Measurements from ENCODE around the gene SOX6. TPM values are rescaled to one million over a fixed set of nuclear protein-coding genes. Genes with fewer than 3 reads are reported as not detected.

The SOX6 gene
- total and polyA plus RNA-seq, 4 donors: under 0.01 to 11.8 (median 4.8) TPM

GRCh38 chr11:16095756-16096155 lies 260.6 kb downstream of the SOX6 start:
- DNase-seq (no peak), ATAC-seq (ENCODE audit: low FRiP score) (no peak)
- H3K36me3 ChIP-seq (ENCODE audit: control insufficient read depth in 1 of 2, insufficient read depth in 2 of 2, low read length in 1 of 2): no peaks in the 10 kb centered on the region
- no peaks in the 10 kb centered on the region for H3K27me3 ChIP-seq (ENCODE audit: control insufficient read depth in 1 of 2, insufficient read depth in 2 of 2, low read length in 1 of 2)
- H3K4me3 ChIP-seq (ENCODE audit: low read length in 2 of 2): no peak overlapping the region
- H3K9me3 ChIP-seq (ENCODE audit: control insufficient read depth, low read length): no peaks in the 10 kb centered on the region
- intact Hi-C loops (cut with DNase I): no loop called here
- no peaks in the 10 kb centered on the region for H3K4me1 ChIP-seq (ENCODE audit: control insufficient read depth in 1 of 2, insufficient read depth in 2 of 2, low read length in 2 of 2)
- WGBS, 2 donors: 93 to 98% methylated on average over 1 of the region's 1 CpG
- H3K27ac ChIP-seq (ENCODE audit: low read depth in 1 of 2, low read length in 2 of 2): no peak overlapping the region

GRCh38 chr11:16093889-16094653 lies 262.3 kb downstream of the SOX6 start:
- 92 to 94% methylated on average over 3 of the region's 3 CpGs for WGBS, 2 donors
- Histone ChIP-seq H3K27me3 (ENCODE audit: control insufficient read depth in 1 of 2, insufficient read depth in 2 of 2, low read length in 1 of 2) (no peaks in the 10 kb centered on the region), H3K4me1 (ENCODE audit: control insufficient read depth in 1 of 2, insufficient read depth in 2 of 2, low read length in 2 of 2) (no peaks in the 10 kb centered on the region), H3K4me3 (ENCODE audit: low read length in 2 of 2) (no peak overlapping the region), H3K27ac (ENCODE audit: low read depth in 1 of 2, low read length in 2 of 2) (no peak overlapping the region), H3K9me3 (ENCODE audit: control insufficient read depth, low read length) (no peaks in the 10 kb centered on the region), H3K36me3 (ENCODE audit: control insufficient read depth in 1 of 2, insufficient read depth in 2 of 2, low read length in 1 of 2) (no peaks in the 10 kb centered on the region)
- DNase-seq (no peak), ATAC-seq (ENCODE audit: low FRiP score) (no peak)
- intact Hi-C loops (cut with DNase I): no loop called here

DNA sequence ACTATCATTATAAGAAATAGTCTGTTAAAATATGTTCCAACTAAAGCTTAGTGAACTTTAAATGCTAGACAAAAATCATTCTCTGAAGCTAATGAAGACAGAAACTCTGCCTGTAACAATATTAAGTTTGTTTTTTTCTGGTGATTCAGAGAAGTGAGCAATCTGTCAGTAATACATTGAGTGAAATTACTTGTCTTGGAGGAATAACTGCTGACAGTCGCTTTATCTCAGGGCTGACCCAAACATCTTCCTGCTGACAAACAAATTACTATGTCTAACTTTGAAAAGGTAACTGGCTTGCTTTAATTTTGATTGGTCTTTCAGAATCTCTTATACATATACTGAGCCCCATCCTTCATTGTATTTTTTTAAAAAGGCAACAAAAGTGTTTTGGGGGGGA lies 264.5 kb downstream of the SOX6 start:
- Histone ChIP-seq H3K27ac (ENCODE audit: low read depth in 1 of 2, low read length in 2 of 2) (no peak overlapping the region), H3K4me1 (ENCODE audit: control insufficient read depth in 1 of 2, insufficient read depth in 2 of 2, low read length in 2 of 2) (no peaks in the 10 kb centered on the region), H3K9me3 (ENCODE audit: control insufficient read depth, low read length) (no peaks in the 10 kb centered on the region), H3K36me3 (ENCODE audit: control insufficient read depth in 1 of 2, insufficient read depth in 2 of 2, low read length in 1 of 2) (no peaks in the 10 kb centered on the region), H3K4me3 (ENCODE audit: low read length in 2 of 2) (no peak overlapping the region), H3K27me3 (ENCODE audit: control insufficient read depth in 1 of 2, insufficient read depth in 2 of 2, low read length in 1 of 2) (no peaks in the 10 kb centered on the region)
- intact Hi-C loops (cut with DNase I): no loop called here
- DNase-seq (no peak), ATAC-seq (ENCODE audit: low FRiP score) (no peak)
- 66 to 81% methylated on average over 1 of the region's 1 CpG for WGBS, 2 donors

DNA sequence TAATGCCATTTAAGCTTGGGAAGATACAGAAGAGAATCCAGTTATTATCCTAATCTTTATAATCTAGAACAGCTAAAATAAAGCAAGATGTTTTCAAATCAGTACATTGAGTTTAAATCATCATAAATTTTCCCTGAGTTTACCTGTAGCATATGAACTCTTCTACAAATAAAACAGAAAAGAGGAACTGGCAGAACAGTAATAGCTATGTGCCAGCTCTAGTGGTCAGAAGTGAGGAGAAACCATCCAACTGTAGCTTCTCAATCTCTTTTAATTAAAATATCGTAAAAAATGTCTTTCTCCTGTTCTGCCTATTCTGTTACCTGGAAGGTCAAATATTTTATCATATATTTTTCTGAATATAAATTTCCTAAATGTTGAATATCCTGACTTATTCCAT lies 266.9 kb downstream of the SOX6 start:
- H3K27me3 ChIP-seq (ENCODE audit: control insufficient read depth in 1 of 2, insufficient read depth in 2 of 2, low read length in 1 of 2): no peaks in the 10 kb centered on the region
- no peaks in the 10 kb centered on the region for H3K9me3 ChIP-seq (ENCODE audit: control insufficient read depth, low read length)
- WGBS, 2 donors: 97 to 99% methylated on average over 1 of the region's 1 CpG
- intact Hi-C loops (cut with DNase I): no loop called here
- H3K27ac ChIP-seq (ENCODE audit: low read depth in 1 of 2, low read length in 2 of 2): no peak overlapping the region
- DNase-seq (no peak), ATAC-seq (ENCODE audit: low FRiP score) (no peak)
- H3K36me3 ChIP-seq (ENCODE audit: control insufficient read depth in 1 of 2, insufficient read depth in 2 of 2, low read length in 1 of 2): no peaks in the 10 kb centered on the region
- H3K4me1 ChIP-seq (ENCODE audit: control insufficient read depth in 1 of 2, insufficient read depth in 2 of 2, low read length in 2 of 2): no peaks in the 10 kb centered on the region
- no peak overlapping the region for H3K4me3 ChIP-seq (ENCODE audit: low read length in 2 of 2)

- H3K27ac ChIP-seq (ENCODE audit: low read depth in 1 of 2, low read length in 2 of 2): no peak overlapping the region
- no peaks in the 10 kb centered on the region for H3K36me3 ChIP-seq (ENCODE audit: control insufficient read depth in 1 of 2, insufficient read depth in 2 of 2, low read length in 1 of 2)
- 62 to 72% methylated on average over 1 of the region's 1 CpG for WGBS, 2 donors
- ATAC-seq (ENCODE audit: low FRiP score) (no peak), DNase-seq (no peak)
- H3K4me3 ChIP-seq (ENCODE audit: low read length in 2 of 2): no peak overlapping the region
- H3K4me1 ChIP-seq (ENCODE audit: control insufficient read depth in 1 of 2, insufficient read depth in 2 of 2, low read length in 2 of 2): no peaks in the 10 kb centered on the region
- H3K27me3 ChIP-seq (ENCODE audit: control insufficient read depth in 1 of 2, insufficient read depth in 2 of 2, low read length in 1 of 2): no peaks in the 10 kb centered on the region
- intact Hi-C loops (cut with DNase I): no loop called here
- H3K9me3 ChIP-seq (ENCODE audit: control insufficient read depth, low read length): no peaks in the 10 kb centered on the region
Measured at GRCh38 chr11:16088774-16089173, 267.6 kb downstream of the SOX6 start.

DNA sequence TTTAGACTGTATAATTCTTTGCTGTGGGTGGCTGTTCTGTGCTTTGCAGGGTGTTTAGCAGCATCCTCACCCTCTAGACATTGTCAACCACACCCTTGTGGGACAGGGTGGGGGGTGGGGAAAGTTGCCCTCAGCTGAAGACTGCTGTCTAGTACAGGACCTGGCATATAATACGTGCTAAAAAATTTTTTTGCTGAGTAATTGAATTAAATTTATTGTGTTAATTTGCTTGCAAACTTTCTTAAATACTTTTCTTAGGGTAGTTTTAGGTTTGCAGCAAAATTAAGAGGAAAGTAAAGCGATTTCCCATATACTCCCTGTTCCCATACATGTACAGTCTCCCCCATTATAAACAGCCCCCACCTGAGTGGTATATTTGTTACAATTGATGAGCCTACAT lies 268.5 kb downstream of the SOX6 start:
- no peak for ATAC-seq (ENCODE audit: low FRiP score)
- H3K4me1 ChIP-seq (ENCODE audit: control insufficient read depth in 1 of 2, insufficient read depth in 2 of 2, low read length in 2 of 2): no peaks in the 10 kb centered on the region

DNA sequence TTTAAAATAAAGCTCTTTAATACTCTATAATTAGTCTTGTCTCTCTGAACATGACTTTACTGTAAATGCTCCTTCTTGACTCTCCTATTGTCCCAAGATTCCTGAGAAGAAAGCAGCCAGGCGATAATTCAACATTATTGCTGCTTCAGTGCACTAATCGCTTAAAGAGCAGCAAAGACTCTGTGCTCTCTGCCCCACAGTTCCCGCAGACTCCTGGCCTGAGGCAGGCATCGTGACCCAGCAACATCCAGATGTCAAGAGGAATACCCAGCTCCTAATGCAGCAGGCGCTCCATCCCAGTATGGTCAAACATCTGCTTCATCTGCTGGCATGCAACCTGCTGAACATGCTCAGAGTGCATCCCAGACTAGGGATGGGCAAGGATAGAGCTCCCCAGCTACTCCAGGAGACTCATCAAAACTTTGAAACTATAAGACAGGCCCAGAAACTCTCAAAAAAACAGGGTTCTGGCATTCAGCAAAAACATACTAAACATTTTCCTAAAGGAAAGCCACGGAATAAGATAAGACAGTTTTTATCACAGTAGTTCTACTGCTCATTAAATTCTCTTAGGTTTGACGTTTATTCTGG lies 270.0 kb downstream of the SOX6 start:
- Histone ChIP-seq H3K4me1 (ENCODE audit: control insufficient read depth in 1 of 2, insufficient read depth in 2 of 2, low read length in 2 of 2) (no peaks in the 10 kb centered on the region), H3K9me3 (ENCODE audit: control insufficient read depth, low read length) (no peaks in the 10 kb centered on the region), H3K4me3 (ENCODE audit: low read length in 2 of 2) (no peak overlapping the region), H3K27ac (ENCODE audit: low read depth in 1 of 2, low read length in 2 of 2) (no peak overlapping the region), H3K27me3 (ENCODE audit: control insufficient read depth in 1 of 2, insufficient read depth in 2 of 2, low read length in 1 of 2) (no peaks in the 10 kb centered on the region), H3K36me3 (ENCODE audit: control insufficient read depth in 1 of 2, insufficient read depth in 2 of 2, low read length in 1 of 2) (no peaks in the 10 kb centered on the region)
- peak in 1 of 2 donors; percentile 21 for DNase-seq
- 84 to 89% methylated on average over 7 of the region's 7 CpGs for WGBS, 2 donors
- intact Hi-C loops (cut with DNase I): no loop called here
- no peak for ATAC-seq (ENCODE audit: low FRiP score)

More for the DNA sequence above, 268.5 kb downstream of the SOX6 start:
- no peaks in the 10 kb centered on the region for H3K27me3 ChIP-seq (ENCODE audit: control insufficient read depth in 1 of 2, insufficient read depth in 2 of 2, low read length in 1 of 2)
- WGBS, 2 donors: 91 to 93% methylated on average over 2 of the region's 2 CpGs
- intact Hi-C loops (cut with DNase I): no loop called here
- H3K27ac ChIP-seq (ENCODE audit: low read depth in 1 of 2, low read length in 2 of 2): no peak overlapping the region
- no peak for DNase-seq
- H3K36me3 ChIP-seq (ENCODE audit: control insufficient read depth in 1 of 2, insufficient read depth in 2 of 2, low read length in 1 of 2): no peaks in the 10 kb centered on the region
- no peaks in the 10 kb centered on the region for H3K9me3 ChIP-seq (ENCODE audit: control insufficient read depth, low read length)
- H3K4me3 ChIP-seq (ENCODE audit: low read length in 2 of 2): no peak overlapping the region

DNA sequence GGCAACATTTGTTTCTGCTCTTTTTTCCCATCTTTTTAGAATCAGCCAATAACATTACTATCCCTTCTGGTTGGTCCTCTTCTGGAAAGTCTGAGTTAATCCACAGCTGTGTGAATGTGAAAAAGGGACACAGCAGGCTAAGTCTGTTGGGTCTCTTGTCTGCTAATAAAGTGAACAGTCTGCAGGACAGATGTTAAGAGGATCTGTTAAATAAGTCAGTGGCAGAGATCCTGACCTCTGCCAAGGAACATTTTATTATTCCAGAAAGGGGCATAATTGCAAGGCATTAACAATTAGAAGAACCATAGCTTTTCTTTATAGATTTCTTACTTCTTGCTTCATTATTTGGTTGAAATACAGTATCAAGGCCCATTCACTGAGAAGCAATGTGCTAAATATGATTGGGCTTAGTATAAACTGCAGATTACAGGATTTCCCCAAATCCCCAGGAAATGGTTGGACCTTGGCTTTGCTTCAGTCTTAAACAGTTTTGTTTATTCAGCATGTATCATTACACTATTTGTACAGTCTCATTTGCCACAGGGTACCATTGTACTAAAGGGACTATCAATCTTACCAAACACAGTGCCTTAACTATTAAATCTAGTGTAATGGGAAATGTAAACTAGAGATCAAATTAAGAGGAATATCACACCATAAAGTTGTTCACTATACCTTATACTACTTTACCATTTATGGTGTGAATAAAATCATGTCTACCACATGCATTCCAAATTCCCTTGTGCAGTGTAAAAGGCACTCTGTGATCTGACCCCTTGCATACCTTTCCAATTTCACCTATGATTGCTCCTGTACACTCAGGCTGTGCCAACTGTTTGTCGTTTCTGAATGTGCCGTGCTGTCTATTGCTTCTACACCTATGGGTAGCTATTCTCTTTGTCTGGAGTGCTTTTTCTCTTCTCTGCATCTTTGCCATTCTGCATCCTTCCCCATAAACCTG lies 274.0 kb downstream of the SOX6 start:
- no peaks in the 10 kb centered on the region for H3K36me3 ChIP-seq (ENCODE audit: control insufficient read depth in 1 of 2, insufficient read depth in 2 of 2, low read length in 1 of 2)
- H3K27me3 ChIP-seq (ENCODE audit: control insufficient read depth in 1 of 2, insufficient read depth in 2 of 2, low read length in 1 of 2): no peaks in the 10 kb centered on the region
- intact Hi-C loops (cut with DNase I): no loop called here
- 83 to 86% methylated on average over 2 of the region's 2 CpGs for WGBS, 2 donors
- no peak overlapping the region for H3K4me3 ChIP-seq (ENCODE audit: low read length in 2 of 2)
- H3K27ac ChIP-seq (ENCODE audit: low read depth in 1 of 2, low read length in 2 of 2): no peak overlapping the region
- H3K9me3 ChIP-seq (ENCODE audit: control insufficient read depth, low read length): no peaks in the 10 kb centered on the region
- ATAC-seq (ENCODE audit: low FRiP score) (no peak), DNase-seq (no peak)
- H3K4me1 ChIP-seq (ENCODE audit: control insufficient read depth in 1 of 2, insufficient read depth in 2 of 2, low read length in 2 of 2): no peaks in the 10 kb centered on the region
